Embryonic facial prominence (tissue), 1 donor: ENCODE measurements around the gene GPRIN1.
"Not testable (repeated sequence)": the region's sequence is repeated elsewhere in the genome, so short reads cannot be mapped to it uniquely, and the experiment has no call there.

Source experiments
- DNase-seq: peaks from one replicate; pipeline ENCODE4 v3.0.0-alpha.2; 2016; ENCODE audit errors: extremely low spot score

Gene GPRIN1

DNA sequence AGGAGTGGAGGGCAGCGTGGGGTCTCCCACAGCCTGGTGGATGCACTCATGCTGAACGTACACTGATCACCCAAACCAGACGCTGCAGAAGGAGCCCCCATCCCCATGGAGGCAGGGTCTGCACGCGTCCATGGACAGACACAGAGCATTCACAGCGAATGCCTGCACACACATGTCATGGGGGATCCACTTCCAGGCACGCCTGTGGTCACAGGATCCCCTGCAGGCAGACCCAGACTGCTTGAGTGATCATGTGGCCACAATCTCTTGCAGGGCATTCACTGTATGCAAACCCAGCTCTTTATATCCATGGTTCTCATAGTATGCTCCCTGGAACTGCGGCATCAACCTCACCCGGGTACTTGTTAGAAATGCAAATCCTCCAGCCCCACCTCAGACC lies 15.0 kb upstream of the GPRIN1 start:
- DNase-seq = no peak

DNA sequence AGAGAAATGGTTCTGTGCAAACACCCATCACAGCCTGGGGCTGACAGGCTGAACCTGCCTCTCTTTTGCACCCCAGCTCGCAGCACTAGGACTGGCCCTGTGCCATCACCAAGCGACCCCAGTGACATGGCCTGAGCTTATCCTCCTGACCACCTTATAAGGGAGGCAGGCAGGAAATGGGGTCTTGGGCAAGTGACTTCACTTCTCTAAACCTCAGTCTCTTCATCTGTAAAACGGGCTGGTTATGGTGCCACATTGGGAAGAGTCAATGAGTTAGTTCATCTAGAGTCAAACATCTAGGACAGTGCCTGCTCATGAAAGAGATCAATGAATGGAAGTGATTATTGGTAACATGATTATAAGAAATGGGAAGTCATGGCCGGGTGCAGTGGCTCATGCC lies 14.2 kb upstream of the GPRIN1 start:
- no peak for DNase-seq

DNA sequence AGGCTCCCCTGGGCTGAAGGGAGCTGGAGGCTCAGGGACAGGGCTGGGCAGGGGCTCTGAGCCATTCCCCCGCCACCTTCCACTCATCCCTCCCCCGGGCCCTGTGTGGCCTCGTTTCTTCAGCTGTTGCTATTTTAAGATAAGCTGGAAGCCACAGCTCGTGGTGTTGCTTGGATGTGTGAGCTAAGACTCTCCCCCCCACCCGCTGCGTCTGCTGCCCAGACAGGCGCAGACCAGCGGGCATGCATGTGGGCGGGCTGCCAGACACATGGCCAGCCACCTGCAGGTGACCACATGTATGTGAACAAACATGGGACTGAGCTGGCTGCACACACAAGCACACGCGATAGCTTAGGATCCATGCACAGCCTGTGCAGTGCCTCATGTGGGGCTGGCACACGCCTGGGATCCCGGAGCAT lies 11.7 kb upstream of the GPRIN1 start:
- DNase-seq = no peak

DNA sequence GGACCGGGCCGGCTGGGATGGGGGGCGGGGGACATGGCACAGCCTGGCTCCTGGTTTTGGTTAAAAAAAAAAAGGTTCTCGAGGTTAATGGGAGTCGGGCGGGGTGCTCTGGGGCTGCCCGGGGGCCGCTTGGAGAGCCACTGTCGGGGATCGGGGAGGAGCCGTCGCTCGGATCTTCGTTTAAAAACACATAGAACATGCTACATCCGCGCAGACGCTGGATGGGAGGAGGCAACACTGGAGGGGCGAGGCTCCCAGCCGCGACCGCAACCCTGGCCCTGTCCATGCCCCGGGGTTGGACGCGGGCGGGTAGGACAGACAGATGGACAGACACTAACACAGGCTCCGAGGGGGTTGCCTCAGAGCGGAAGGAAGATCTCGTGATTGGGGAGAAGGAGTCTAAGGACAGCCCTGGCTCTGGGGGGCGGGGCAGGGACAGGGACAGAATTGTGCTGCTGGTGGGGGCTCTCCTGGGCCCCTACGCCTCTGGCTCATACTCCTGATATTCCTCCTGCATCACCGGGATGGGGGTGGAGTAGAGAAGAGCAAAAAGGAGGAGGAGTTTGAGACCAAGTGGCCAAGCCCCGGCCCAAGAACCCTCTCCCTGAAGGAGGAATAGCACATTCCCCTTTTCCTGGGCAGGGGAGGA lies 10.5 kb upstream of the GPRIN1 start:
- DNase-seq = no peak

DNA sequence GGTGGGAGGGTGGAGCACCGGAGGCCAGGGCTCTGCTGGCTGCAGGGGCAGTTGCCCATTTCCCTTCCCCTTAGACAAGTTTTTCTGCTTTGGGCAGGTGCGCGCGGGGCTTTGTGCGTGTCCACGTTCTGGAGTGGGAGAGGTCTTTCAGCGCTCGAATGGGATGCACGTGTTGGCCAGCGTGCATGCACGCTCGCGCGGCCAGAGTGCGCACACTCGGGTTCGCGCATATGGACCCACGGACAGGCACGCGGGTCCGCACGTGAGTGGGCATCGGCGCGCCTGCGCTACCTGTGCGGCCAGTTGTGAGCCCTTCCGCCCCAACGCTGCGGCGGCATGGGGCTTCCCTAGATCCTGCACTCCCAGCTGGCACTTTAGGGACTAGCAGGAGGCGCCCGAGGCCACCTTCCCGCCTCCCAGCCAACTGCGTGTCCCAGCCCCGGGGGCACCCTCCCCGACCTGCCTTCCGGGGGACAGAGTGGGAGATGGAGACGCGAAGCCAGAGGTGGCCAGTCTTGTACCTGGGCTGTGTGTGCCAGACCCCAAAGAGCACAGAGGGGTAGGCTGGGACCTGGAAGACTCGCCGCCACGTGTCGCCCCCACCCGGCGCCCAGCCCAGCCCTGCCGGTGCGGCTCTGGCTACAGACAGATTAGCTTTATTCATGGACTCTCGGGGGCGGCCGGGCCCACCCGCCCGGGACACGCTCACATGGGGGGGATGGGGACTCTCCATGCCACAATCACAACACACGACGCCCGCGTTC lies 9.8 kb upstream of the GPRIN1 start:
- DNase-seq = no peak

DNA sequence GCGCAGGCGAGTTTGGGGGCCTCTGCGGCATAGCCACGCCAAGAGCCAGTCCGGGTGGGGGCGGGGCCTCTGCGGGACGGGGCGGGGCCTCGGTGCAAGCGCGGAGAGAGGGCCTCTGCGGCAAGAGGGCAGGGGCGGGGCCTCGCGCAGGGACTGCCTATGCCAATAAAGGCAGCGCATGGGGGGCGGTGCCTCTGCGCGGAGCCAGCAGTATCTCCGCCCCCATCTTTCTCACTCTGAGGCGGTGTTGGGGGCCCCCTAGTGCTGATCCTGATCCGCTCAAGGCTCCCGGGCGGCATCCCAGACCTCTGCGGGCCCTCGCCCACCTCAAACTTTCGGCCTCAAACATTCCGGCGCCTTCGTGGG lies 9.2 kb upstream of the GPRIN1 start:
- no peak for DNase-seq

DNA sequence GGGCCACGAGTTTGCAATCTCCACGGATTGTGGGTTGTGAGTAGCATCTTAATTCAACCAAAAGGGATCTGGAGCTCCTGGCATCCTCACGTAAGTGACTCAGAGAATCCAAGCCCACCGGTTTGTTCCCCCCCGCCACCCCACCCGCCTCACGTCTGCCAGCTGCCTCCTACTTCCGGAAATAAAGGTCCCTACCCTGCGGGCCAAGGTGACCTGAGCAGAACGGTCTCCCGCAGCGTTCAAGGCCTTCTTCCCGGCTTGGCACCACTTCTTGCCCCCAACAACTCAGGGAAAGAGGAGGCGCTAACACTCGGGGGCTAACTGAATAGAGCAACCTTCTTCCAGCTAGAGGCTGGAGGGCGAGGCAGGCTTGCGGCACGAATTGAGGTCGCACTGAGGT lies 8.8 kb upstream of the GPRIN1 start:
- no peak for DNase-seq

DNA sequence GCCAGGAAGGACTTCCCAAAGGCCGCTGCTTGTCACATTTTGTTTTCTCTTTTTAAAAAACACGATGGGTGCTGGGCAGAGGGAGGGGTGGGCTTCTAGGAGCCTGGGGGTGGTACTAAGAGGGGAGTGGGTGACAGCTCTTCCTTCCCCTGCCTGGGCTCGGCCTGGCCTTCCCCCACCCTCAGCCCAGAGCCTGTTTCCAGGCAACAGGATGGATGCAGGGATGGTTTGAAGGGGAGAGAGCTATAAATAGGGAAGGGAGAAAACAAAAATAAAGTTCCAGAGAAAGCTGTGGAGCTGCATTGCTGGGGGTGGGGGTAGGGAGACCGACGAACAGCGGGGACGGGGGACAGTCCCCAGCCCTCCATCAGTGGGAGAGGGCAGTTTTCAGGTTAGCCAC lies 6.6 kb upstream of the GPRIN1 start:
- DNase-seq = no peak

DNA sequence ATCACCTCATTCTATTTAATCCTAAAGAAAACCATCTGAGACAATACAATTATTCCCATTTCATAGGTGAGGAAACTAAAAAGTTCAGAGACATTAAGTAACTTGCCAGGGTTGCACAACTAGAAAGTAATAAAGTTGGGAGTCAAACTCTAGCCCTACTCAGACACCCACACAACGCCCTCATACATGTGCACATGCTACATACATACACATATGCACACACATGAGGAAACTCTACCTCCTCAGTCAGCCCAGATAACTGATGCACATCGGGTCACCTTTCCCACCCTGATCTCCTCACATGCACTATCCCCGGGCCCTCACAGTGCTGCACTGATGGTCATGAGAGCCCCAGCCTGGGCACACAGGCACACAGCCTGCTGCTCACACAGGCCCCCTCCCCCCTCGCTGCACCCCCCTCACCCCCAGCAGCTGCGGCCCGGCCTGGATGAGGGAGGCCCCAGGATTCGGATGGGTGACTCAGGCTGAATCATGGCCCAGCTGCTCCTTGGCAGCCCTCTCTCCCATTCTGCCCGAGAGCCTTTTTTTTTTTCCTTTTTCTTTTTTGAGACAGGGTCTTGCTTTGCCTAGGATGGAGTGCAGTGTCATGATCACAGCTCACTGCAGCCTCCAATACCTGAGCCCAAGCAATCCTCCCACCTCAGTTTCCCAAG lies 5.0 kb upstream of the GPRIN1 start:
- DNase-seq = no peak

DNA sequence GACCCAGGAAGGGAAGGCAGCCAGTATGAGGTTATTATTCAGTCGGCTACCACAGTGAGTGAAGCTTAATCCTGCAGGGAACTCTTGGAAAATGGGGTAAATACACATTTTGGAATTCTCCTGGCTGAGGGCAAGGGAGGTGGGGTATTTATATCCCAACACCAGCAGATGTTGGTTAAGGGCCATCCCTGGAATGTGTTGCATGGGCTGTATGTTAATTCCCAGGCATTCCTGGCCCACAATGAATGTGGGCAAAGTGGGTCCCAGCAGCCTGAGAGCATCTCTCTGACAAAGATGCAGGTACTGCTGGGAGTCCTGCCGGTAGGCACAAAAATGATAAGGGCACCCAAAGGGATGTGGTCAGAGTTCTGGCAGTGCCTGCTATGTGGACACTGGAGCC lies 2.9 kb upstream of the GPRIN1 start:
- no peak for DNase-seq

DNA sequence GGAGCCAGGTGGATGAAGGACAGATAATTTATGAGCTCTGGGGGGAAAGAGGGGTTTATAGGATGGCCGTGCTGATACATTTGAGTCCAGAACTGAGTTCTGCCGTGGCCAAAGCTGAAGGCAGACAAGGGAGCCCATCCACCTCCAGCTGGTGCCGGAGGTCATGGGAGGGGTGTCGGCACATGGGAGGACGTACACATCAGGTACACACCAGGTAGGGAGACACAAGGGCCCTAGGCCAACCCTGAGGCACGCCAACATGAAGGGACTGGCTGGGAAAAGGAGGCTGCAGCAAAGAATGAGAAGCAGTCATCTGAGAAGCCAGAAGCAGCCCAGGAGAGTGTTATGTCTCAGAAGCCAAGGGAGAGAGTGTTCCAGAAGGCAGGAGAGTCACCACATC lies 2.1 kb upstream of the GPRIN1 start:
- no peak for DNase-seq

DNA sequence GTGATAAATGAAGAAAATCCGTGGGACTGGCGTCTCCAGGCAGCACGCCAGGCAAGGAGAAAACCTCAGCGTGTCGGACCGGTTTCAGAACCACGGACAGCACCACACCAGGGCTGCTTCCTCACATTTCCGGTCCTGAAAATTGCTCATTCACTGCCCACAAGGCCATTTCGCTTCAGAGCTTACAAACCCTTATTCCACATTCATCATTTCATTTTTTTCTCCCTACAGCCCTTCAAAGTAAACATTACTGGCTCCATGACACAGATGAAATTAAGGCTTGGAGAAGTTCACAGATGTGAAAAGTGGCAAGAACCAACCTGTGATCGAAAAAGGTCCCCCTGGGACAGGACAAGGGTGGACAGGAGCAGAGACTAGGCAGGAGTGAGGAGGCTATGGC lies 1.5 kb upstream of the GPRIN1 start:
- peak; percentile 40 for DNase-seq

DNA sequence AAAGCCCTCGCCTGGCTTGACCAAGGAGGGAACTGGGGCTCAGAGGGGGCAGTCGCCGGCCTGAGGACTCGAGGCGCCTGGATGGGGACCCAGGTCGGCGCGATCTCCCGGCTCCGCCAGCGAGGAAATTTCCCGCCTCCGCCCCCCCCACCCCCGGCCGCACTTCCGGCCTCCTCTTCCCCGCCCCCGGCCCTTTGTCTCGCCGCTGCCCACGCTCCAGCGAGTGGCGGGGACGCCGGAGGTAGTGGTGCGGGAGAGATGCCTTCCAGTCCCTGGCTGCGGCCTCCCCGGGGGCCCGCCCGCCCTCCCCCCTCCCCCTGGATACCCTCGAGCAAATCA lies 448 bp upstream of the GPRIN1 start:
- DNase-seq = no peak

DNA sequence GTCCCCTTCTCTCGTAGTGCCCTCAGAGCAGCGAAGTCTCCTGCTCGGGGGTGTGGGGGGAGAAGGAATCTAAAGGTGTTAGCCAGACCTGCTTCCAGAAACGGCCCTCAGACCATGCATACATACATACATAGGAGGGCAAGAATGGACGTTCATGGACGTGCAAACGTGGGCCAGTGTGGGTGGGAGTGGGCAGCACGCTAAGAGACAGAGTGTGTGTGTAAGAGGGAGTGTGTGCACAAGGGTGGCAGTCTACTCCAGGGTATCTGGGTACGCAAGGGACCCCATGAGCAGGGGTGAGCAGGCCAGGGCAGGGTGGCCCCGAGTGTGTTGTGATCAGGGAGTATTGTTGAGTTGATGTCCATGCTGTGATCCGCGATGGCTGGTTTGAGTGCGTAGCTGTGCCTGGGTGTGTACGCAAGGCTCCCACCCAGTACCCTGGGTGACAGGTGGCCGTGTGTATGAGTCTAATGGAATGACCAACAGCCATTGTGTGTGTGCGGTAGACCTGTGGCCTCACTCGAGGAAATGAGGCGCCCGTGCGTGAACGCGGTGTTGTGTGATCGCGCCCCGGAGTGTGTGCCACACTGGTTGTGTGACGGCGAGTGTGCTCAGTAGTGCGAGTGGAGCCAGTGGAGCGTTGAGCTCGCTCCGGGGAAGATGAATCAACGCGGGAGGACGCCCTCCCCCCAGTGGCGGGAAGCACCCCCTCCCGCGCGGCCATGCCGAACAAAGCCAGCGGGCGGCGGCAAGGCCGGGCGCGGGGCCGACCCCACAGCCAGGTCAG lies 826 bp downstream of the GPRIN1 start:
- DNase-seq = no peak

DNA sequence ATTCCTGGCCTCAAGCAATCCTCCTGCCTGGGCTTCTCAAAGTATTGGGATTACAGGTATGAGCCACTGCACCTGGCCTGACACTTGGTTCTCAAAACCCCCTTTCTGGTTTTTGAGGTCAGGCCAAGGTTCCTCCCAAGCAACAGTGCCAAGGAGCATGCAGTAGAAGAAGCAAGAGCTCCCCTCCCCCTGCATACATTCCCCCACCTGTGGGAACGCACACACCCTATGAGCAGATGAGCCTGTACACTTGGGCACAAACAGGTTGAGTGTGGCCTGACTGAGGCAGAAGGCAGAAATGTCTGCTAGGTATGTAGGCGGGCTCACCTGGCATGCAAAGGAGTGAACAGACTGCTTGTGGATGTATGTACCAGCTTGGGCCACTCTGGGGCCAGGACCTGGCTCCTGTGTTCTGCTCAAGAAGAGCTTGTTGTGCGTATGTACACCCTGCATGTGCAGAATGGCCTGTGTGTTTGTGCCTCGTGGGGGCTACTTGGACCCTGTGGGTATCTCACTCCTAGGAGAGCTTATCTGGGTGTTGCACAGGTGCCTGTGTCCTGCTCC lies 1.7 kb downstream of the GPRIN1 start:
- DNase-seq = no peak

DNA sequence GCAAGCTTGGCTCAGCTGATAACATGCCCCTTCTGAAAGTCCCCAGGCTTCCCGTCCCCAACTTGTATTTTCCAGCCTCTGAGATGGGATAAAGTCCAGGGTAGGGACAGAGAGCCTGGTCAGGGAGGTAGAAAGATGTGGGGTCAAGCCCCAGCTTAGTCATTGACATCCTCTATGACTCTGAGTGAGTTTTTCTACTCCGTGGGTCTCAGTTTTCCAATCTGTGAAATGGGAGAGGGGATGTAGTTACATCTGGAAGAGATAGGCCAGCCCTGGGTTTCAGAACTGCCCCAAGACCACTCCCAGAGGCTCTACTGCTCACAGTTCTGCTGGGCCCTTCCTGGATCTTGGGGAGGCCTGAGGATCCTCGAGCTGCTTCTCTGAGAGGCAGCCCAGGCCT lies 3.1 kb downstream of the GPRIN1 start:
- DNase-seq = no peak

DNA sequence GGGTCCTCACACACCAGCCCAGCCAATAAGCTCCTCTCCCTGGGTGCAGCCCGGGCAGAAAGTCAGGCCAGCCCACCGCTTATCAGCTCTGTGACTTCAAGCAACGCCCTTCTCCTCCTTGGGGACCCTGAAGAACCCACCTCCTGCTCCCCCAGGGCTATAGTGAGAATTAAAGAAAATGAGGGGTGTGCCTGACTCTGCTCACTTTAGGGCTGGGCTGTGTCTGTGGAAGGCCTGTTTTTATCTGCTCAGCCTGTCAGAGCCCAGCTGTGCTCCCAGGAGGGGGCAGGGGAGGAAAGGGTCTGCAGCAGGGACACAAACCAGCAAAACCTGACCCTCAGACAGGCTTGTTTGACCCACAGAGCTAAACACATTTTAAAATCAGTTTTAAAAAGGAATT lies 3.9 kb downstream of the GPRIN1 start:
- DNase-seq = no peak

DNA sequence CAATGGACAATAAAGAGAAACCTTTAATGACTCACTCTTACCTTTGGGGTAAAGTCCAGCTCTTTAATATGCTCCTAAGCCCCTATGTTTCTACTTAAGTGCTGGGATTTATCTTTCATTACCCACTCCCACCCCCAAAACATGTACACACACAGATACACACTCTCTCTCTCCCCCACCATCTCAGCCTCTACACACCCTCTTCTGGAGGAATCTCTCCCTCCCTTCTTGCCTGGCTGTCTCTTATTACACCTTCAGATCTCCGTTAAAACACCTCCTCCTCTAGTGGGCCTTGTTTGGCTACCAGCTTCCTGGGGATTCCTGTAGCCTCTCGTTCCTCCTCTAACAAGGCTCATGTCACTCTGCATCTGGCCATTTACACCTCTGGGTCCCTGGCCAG lies 6.9 kb downstream of the GPRIN1 start:
- no peak for DNase-seq

DNA sequence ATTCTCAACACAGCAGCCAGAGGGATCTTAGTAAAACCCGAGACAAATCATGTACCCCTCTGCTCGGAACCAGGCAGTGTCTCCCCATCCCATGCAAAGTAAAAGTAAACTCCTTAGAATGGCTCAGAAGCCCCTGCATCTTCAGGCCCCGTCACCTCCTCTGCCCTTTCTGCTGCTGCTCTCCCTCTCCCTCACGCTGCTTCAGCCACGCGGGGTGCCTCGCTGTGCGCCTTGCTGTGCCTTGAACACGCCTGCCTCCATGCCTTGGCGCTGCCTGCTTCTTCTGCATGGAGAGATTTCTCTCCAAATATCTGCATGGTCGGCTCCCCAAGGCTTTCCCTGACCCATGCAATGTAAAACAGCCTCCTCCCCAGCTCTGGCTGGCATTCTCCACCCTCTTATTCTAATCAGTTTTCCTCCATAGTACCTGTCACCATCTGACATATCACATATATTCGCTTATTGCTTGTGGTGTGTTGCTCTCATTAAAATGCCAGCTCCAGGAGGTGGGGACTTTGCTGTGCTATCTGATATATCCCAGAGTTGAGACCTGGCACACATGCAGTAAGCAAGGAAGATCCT lies 8.0 kb downstream of the GPRIN1 start:
- DNase-seq = no peak

DNA sequence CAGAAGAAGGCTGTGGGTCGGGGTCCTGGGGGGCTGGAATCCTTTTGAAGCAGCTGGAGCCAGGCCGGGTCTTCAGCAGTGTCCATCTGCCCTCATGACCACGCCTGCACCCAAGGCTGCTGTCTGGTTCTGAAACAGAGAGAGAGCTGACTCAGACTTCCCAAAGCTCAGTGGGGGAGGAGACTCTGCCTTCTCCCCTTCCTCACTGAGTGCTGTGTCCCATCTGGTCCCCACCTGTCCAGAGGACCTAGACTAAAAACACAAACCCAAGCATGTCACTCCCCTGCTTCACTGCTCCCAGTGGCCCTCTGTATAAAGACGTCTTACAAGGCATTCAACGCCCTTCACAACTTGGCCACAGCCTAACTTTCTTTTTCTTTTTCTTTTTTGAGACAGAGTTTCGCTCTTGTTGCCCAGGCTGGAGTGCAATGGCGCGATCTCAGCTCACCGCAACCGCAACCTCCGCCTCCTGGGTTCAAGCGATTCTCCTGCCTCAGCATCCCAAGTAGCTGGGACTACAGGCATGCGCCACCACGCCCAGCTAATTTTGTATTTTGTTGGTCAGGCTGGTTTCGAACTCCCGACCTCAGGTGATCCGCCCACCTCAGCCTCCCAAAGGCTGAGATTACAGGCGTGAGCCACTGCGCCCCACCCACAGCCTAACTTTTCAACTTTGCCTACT lies 10.1 kb downstream of the GPRIN1 start:
- DNase-seq = not testable (repeated sequence)
